ENCODE results near the gene PPIE.

PPIE gene

GRCh38 chr1:39701049-39701439 lies 37.6 kb upstream of the PPIE start:
- DNase-seq = no peak
- Mint-ChIP-seq H3K27me3 (peaks cover 40 to 53% of the 10 kb centered on the region in 2 donors), H3K9me3 (no peaks in the 10 kb centered on the region), H3K4me1 (no peaks in the 10 kb centered on the region), H3K36me3 (no peaks in the 10 kb centered on the region), H3K27ac (no peak overlapping the region), H3K4me3 (no peak overlapping the region)
- no peak for ATAC-seq (replicated peaks)

- Mint-ChIP-seq H3K27me3 (peaks cover 32 to 37% of the 10 kb centered on the region in 2 donors), H3K4me3 (no peak overlapping the region), H3K4me1 (no peaks in the 10 kb centered on the region), H3K9me3 (no peaks in the 10 kb centered on the region), H3K36me3 (no peaks in the 10 kb centered on the region), H3K27ac (no peak overlapping the region)
- ATAC-seq (replicated peaks) (no peak), DNase-seq (no peak)
These were observed 33.9 kb upstream of the PPIE start for GRCh38 chr1:39704757-39705156.

GRCh38 chr1:39707506-39707905 lies 31.2 kb upstream of the PPIE start:
- no peak for DNase-seq
- ATAC-seq (replicated peaks) = no peak
- H3K27ac Mint-ChIP-seq = no peak overlapping the region
- no peaks in the 10 kb centered on the region for H3K4me1 Mint-ChIP-seq
- H3K9me3 Mint-ChIP-seq = no peaks in the 10 kb centered on the region
- no peak overlapping the region for H3K4me3 Mint-ChIP-seq
- H3K27me3 Mint-ChIP-seq = peaks cover 24 to 27% of the 10 kb centered on the region in 2 donors
- H3K36me3 Mint-ChIP-seq = no peaks in the 10 kb centered on the region

GRCh38 chr1:39711104-39711965 lies 27.3 kb upstream of the PPIE start:
- H3K4me3 Mint-ChIP-seq = no peak overlapping the region
- H3K9me3 Mint-ChIP-seq = no peaks in the 10 kb centered on the region
- H3K27ac Mint-ChIP-seq = no peak overlapping the region
- DNase-seq (no peak), ATAC-seq (replicated peaks) (no peak)
- no peaks in the 10 kb centered on the region for H3K36me3 Mint-ChIP-seq
- H3K27me3 Mint-ChIP-seq = peaks cover 27 to 31% of the 10 kb centered on the region in 2 donors
- H3K4me1 Mint-ChIP-seq = no peaks in the 10 kb centered on the region

GRCh38 chr1:39711966-39712340 lies 26.7 kb upstream of the PPIE start:
- Mint-ChIP-seq H3K27me3 (peaks cover 33% of the 10 kb centered on the region in 2 donors), H3K9me3 (no peaks in the 10 kb centered on the region), H3K36me3 (no peaks in the 10 kb centered on the region), H3K4me1 (no peaks in the 10 kb centered on the region), H3K27ac (no peak overlapping the region), H3K4me3 (no peak overlapping the region)
- ATAC-seq (replicated peaks) (no peak), DNase-seq (no peak)

GRCh38 chr1:39713557-39713956 lies 25.1 kb upstream of the PPIE start:
- no peak overlapping the region for H3K4me3 Mint-ChIP-seq
- no peak for DNase-seq
- H3K36me3 Mint-ChIP-seq = no peaks in the 10 kb centered on the region
- H3K27ac Mint-ChIP-seq = no peak overlapping the region
- H3K27me3 Mint-ChIP-seq = peaks cover 38 to 43% of the 10 kb centered on the region in 2 donors
- H3K4me1 Mint-ChIP-seq = no peaks in the 10 kb centered on the region
- ATAC-seq (replicated peaks) = no peak
- no peaks in the 10 kb centered on the region for H3K9me3 Mint-ChIP-seq

- Mint-ChIP-seq H3K4me3 (no peak overlapping the region), H3K4me1 (peaks cover 0 to 2% of the 10 kb centered on the region in 2 donors), H3K9me3 (no peaks in the 10 kb centered on the region), H3K27me3 (peaks cover 22 to 41% of the 10 kb centered on the region in 2 donors), H3K36me3 (no peaks in the 10 kb centered on the region), H3K27ac (no peak overlapping the region)
- no peak for DNase-seq
- no peak for ATAC-seq (replicated peaks)
These were observed 20.9 kb upstream of the PPIE start for GRCh38 chr1:39717809-39718208.

- H3K4me3 Mint-ChIP-seq = no peak overlapping the region
- peaks cover 24 to 49% of the 10 kb centered on the region in 2 donors for H3K27me3 Mint-ChIP-seq
- H3K4me1 Mint-ChIP-seq = peaks cover 0 to 2% of the 10 kb centered on the region in 2 donors
- no peaks in the 10 kb centered on the region for H3K9me3 Mint-ChIP-seq
- no peak overlapping the region for H3K27ac Mint-ChIP-seq
- no peaks in the 10 kb centered on the region for H3K36me3 Mint-ChIP-seq
- no peak for DNase-seq
- ATAC-seq (replicated peaks) = peak; percentile 58 to 74
These were observed 18.3 kb upstream of the PPIE start for GRCh38 chr1:39720094-39720999.

GRCh38 chr1:39721664-39722063 lies 17.0 kb upstream of the PPIE start:
- no peak overlapping the region for H3K27ac Mint-ChIP-seq
- peaks cover 0 to 2% of the 10 kb centered on the region in 2 donors for H3K4me1 Mint-ChIP-seq
- ATAC-seq (replicated peaks) (no peak), DNase-seq (no peak)
- H3K9me3 Mint-ChIP-seq = no peaks in the 10 kb centered on the region
- H3K36me3 Mint-ChIP-seq = no peaks in the 10 kb centered on the region
- peaks cover 25 to 53% of the 10 kb centered on the region in 2 donors for H3K27me3 Mint-ChIP-seq
- H3K4me3 Mint-ChIP-seq = no peak overlapping the region

- no peaks in the 10 kb centered on the region for H3K36me3 Mint-ChIP-seq
- H3K27me3 Mint-ChIP-seq = peaks cover 30 to 55% of the 10 kb centered on the region in 2 donors
- H3K4me1 Mint-ChIP-seq = peaks cover 2 to 4% of the 10 kb centered on the region in 2 donors
- no peaks in the 10 kb centered on the region for H3K9me3 Mint-ChIP-seq
- DNase-seq (no peak), ATAC-seq (replicated peaks) (no peak)
- H3K4me3 Mint-ChIP-seq = no peak overlapping the region
- no peak overlapping the region for H3K27ac Mint-ChIP-seq
These were observed 16.2 kb upstream of the PPIE start for GRCh38 chr1:39722495-39722894.

- H3K27me3 Mint-ChIP-seq = peaks cover 54 to 77% of the 10 kb centered on the region in 2 donors
- no peak overlapping the region for H3K27ac Mint-ChIP-seq
- no peak for ATAC-seq (replicated peaks)
- H3K36me3 Mint-ChIP-seq = no peaks in the 10 kb centered on the region
- H3K4me1 Mint-ChIP-seq = peaks cover 6 to 10% of the 10 kb centered on the region in 2 donors
- DNase-seq = no peak
- H3K4me3 Mint-ChIP-seq = no peak overlapping the region
- peaks cover 0 to 1% of the 10 kb centered on the region in 2 donors for H3K9me3 Mint-ChIP-seq
These were observed 12.1 kb upstream of the PPIE start for GRCh38 chr1:39726600-39726999.

GRCh38 chr1:39727221-39727931 lies 11.3 kb upstream of the PPIE start:
- Mint-ChIP-seq H3K4me1 (peaks cover 6 to 10% of the 10 kb centered on the region in 2 donors), H3K4me3 (no peak overlapping the region)
- ATAC-seq (replicated peaks) = peak in 1 of 2 donors; percentile 67

GRCh38 chr1:39727932-39728317 lies 10.8 kb upstream of the PPIE start:
- peaks cover 54 to 77% of the 10 kb centered on the region in 2 donors for H3K27me3 Mint-ChIP-seq
- ATAC-seq (replicated peaks) (peak in 1 of 2 donors; percentile 55), DNase-seq (no peak)
- peaks cover 6 to 10% of the 10 kb centered on the region in 2 donors for H3K4me1 Mint-ChIP-seq
- H3K27ac Mint-ChIP-seq = no peak overlapping the region
- H3K4me3 Mint-ChIP-seq = peak overlapping the region in 1 of 2 donors; percentile 49
- H3K9me3 Mint-ChIP-seq = peaks cover 0 to 1% of the 10 kb centered on the region in 2 donors
- H3K36me3 Mint-ChIP-seq = no peaks in the 10 kb centered on the region

More at GRCh38 chr1:39727221-39727931, 11.3 kb upstream of the PPIE start:
- Mint-ChIP-seq H3K27me3 (peaks cover 54 to 72% of the 10 kb centered on the region in 2 donors), H3K36me3 (no peaks in the 10 kb centered on the region), H3K27ac (no peak overlapping the region), H3K9me3 (peaks cover 0 to 1% of the 10 kb centered on the region in 2 donors)
- no peak for DNase-seq

GRCh38 chr1:39729030-39729429 lies 9.7 kb upstream of the PPIE start:
- ATAC-seq (replicated peaks) (no peak), DNase-seq (no peak)
- Mint-ChIP-seq H3K36me3 (no peaks in the 10 kb centered on the region), H3K4me1 (peaks cover 6 to 10% of the 10 kb centered on the region in 2 donors), H3K27me3 (peaks cover 60 to 86% of the 10 kb centered on the region in 2 donors), H3K9me3 (peaks cover 0 to 1% of the 10 kb centered on the region in 2 donors), H3K27ac (no peak overlapping the region), H3K4me3 (no peak overlapping the region)
